Measurements from ENCODE around the gene PDSS2. TPM values are rescaled to one million over a fixed set of nuclear protein-coding genes. Genes with fewer than 3 reads are reported as not detected.

The PDSS2 gene
- total RNA-seq, 1 experiment from 2014 or later: 17.7 TPM

- CTCF ChIA-PET: no interaction called here
- in situ Hi-C loops (cut with HindIII; ENCODE audit: low pct_unique_long_range_greater_than_20kb, low sequenced_read_pairs) (no loop called here), intact Hi-C loops (cut with micrococcal nuclease; ENCODE audit: unreplicated experiment) (no loop called here)
- DNase-seq (ENCODE audit: low read depth, low spot score) (no peak), ATAC-seq (no peak)
- TF ChIP-seq REST (IDR thresholded peaks at IDR 0.05; ENCODE audit: insufficient read depth in 1 of 2, low read depth in 2 of 2, low read length in 1 of 2): no peak
- no peak for TF ChIP-seq POLR2AphosphoS5 (IDR thresholded peaks at IDR 0.05; ENCODE audit: low read depth, low read length)
- no peak for TF ChIP-seq CTCF (IDR thresholded peaks at IDR 0.05)
- TF ChIP-seq TCF7L2 (IDR thresholded peaks at IDR 0.05; ENCODE audit: low read depth, low read length): no peak
- TF ChIP-seq SIN3A (IDR thresholded peaks at IDR 0.05; ENCODE audit: borderline replicate concordance, insufficient read depth, low read depth, low read length): no peak
- Histone ChIP-seq H3K4me3 (ENCODE audit: low read depth in 2 of 2, low read length in 2 of 2) (no peak overlapping the region), H3K27me3 (ENCODE audit: control insufficient read depth, insufficient read depth, low read length) (no peaks in the 10 kb centered on the region), H3K36me3 (ENCODE audit: control insufficient read depth, insufficient read depth, low read length) (no peaks in the 10 kb centered on the region), H3K4me1 (ENCODE audit: control insufficient read depth, insufficient read depth, low read length) (no peaks in the 10 kb centered on the region), H3K27ac (ENCODE audit: low read length) (no peak overlapping the region), H3K9me3 (ENCODE audit: control insufficient read depth, insufficient read depth, low read depth, low read length) (no peaks in the 10 kb centered on the region)
- POLR2A ChIA-PET: no interaction called here
- BruUV-seq (replicated peaks): no TSS peak
Measured at GRCh38 chr6:107230024-107230423, 229.3 kb downstream of the PDSS2 start.

- in situ Hi-C loops (cut with HindIII; ENCODE audit: low pct_unique_long_range_greater_than_20kb, low sequenced_read_pairs) (no loop called here), intact Hi-C loops (cut with micrococcal nuclease; ENCODE audit: unreplicated experiment) (no loop called here)
- DNase-seq (ENCODE audit: low read depth, low spot score) (no peak), ATAC-seq (no peak)
- H3K4me1 ChIP-seq (ENCODE audit: control insufficient read depth, insufficient read depth, low read length): no peaks in the 10 kb centered on the region
- H3K36me3 ChIP-seq (ENCODE audit: control insufficient read depth, insufficient read depth, low read length): no peaks in the 10 kb centered on the region
- no peak overlapping the region for H3K4me3 ChIP-seq (ENCODE audit: low read depth in 2 of 2, low read length in 2 of 2)
- TF ChIP-seq REST (IDR thresholded peaks at IDR 0.05; ENCODE audit: insufficient read depth in 1 of 2, low read depth in 2 of 2, low read length in 1 of 2) (no peak), CTCF (IDR thresholded peaks at IDR 0.05) (no peak), POLR2AphosphoS5 (IDR thresholded peaks at IDR 0.05; ENCODE audit: low read depth, low read length) (no peak), TCF7L2 (IDR thresholded peaks at IDR 0.05; ENCODE audit: low read depth, low read length) (peak; percentile 73), SIN3A (IDR thresholded peaks at IDR 0.05; ENCODE audit: borderline replicate concordance, insufficient read depth, low read depth, low read length) (no peak)
- no peak overlapping the region for H3K27ac ChIP-seq (ENCODE audit: low read length)
- no peaks in the 10 kb centered on the region for H3K9me3 ChIP-seq (ENCODE audit: control insufficient read depth, insufficient read depth, low read depth, low read length)
- POLR2A ChIA-PET: no interaction called here
- H3K27me3 ChIP-seq (ENCODE audit: control insufficient read depth, insufficient read depth, low read length): no peaks in the 10 kb centered on the region
- BruUV-seq (replicated peaks): no TSS peak
- CTCF ChIA-PET: no interaction called here
Measured at GRCh38 chr6:107228754-107229153, 230.6 kb downstream of the PDSS2 start.

Data from Panc1 (cell line).